HUES64 (cell line): ENCODE data around the gene CD8B.

Source experiments
- H3K27ac ChIP-seq: 2 replicates; pipeline ENCODE4 v1.7.0; 2013; ENCODE audit warnings: low read depth, low read length, inconsistent platforms
- H3K27me3 ChIP-seq: 2 replicates; pipeline ENCODE4 v1.6.1; 2013; ENCODE audit warnings: mild to moderate bottlenecking, low read length; ENCODE audit not compliant: insufficient read depth
- H3K36me3 ChIP-seq: 2 replicates; pipeline ENCODE4 v1.6.1; 2013; ENCODE audit warnings: mild to moderate bottlenecking, low read length; ENCODE audit not compliant: insufficient read depth
- H3K4me1 ChIP-seq: 2 replicates; pipeline ENCODE4 v1.6.1; 2013; ENCODE audit warnings: mild to moderate bottlenecking, low read length, moderate library complexity; ENCODE audit not compliant: insufficient read depth
- H3K4me3 ChIP-seq: 2 replicates; pipeline ENCODE4 v1.5.1; 2013; ENCODE audit warnings: mild to moderate bottlenecking, low read length, moderate library complexity
- H3K9ac ChIP-seq: 2 replicates; pipeline ENCODE4 v1.6.1; 2013; ENCODE audit warnings: mild to moderate bottlenecking, low read depth, low read length
- H3K9me3 ChIP-seq: 2 replicates; pipeline ENCODE4 v1.6.1; 2013; ENCODE audit warnings: low read depth, low read length; ENCODE audit not compliant: insufficient read depth
- WGBS: fragments of 150-250, 120-280 bp; methylation state at CpG from one replicate; pipeline ENCODE4 v1.1.7; 2013; ENCODE audit warnings: missing lambda C conversion rate; 5-methylcytosine and 5-hydroxymethylcytosine counted together

Gene CD8B

DNA sequence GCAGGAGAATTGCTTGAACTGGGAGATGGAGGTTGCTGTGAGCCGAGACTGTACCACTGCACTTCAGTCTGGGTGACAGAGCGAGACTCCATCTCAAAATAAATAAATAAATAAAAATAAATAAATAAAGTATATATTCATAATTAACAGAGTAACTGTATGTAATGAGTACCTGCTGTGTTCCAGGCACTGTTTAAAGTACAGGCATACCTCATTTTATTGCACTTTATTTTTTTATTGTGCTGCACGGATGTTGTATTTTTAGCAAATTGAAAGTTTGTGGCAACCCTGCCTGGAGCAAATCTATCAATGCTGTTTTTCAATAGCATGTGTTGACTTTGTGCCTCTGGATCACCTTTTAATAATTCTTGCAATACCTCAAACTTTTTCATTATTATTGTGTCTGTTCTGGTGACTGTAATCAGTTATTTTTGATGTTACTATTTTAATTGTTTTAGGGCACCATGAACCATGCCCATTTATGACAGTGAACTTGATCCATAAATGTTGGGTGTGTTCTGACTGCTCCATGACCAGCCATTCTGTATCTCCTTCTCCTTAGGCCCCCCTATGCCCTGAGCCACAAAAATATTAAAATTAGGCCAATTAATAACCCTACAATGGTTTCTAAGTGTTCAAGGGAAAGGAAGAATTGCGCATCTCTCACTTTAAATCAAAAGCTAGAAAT is 43.4 kb downstream of the CD8B start:
- H3K36me3 ChIP-seq = no peaks in the 10 kb centered on the region
- peaks cover 7% of the 10 kb centered on the region for H3K9me3 ChIP-seq
- H3K4me3 ChIP-seq = no peak overlapping the region
- 96% methylated on average over 3 of the region's 4 CpGs for WGBS
- H3K4me1 ChIP-seq = no peaks in the 10 kb centered on the region
- no peaks in the 10 kb centered on the region for H3K27me3 ChIP-seq
- H3K27ac ChIP-seq = no peak overlapping the region
- H3K9ac ChIP-seq = no peak overlapping the region

DNA sequence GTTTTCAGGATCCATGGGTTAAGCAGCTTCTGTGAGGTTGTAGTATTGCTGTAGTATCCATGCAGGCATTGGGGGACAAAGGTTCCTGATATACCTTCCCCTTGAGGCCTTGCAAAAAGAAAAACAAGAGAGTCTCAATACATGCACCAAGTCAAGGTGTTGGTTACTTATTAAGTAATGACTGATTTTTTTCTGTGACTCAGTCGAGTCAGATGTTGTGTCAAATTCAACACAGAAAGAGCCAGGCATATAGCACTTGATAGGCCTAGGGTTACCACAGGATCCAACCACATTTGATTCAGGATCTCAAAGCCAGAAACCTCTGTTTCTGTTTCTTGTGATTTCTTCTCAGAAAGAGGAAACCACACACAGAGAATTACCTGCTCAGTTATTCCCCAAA is 46.1 kb downstream of the CD8B start:
- H3K27me3 ChIP-seq = no peaks in the 10 kb centered on the region
- no peaks in the 10 kb centered on the region for H3K9me3 ChIP-seq
- H3K27ac ChIP-seq = no peak overlapping the region
- H3K36me3 ChIP-seq = no peaks in the 10 kb centered on the region
- 89% methylated on average over 1 of the region's 1 CpG for WGBS
- H3K4me3 ChIP-seq = no peak overlapping the region
- H3K9ac ChIP-seq = no peak overlapping the region
- H3K4me1 ChIP-seq = no peaks in the 10 kb centered on the region

DNA sequence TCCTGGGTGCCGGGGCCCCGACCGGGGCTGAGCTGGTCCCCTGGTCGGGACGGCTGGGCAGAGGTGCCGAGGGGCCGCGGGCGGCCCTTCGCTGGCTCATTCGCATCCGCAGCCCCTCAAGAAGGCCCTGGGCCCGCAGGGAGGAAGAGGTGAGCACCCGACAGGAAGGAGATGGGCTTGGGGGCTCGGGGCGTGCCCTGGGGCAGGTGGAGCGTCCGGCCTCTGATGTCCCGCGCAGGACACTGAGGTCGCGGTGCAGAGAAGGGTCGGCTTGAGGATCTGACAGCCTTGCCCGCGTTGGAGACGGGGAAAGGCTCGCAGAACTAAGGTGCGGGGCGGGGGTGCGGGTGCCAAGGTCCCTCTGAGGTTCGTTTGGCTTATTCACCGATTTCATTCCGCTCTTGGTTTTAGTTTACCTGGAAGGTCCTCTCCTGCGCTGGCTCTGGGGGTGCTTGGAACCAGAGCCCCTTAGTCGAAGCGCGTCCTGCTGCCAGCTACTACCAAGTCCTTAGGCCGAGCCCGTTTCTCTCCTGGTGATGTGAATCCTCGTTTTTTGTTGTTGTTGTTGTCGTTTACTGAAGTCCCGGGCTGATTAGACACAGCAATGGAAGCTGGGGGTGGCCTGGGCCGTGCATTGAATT is 52.1 kb downstream of the CD8B start:
- H3K4me3 ChIP-seq = no peak overlapping the region
- no peak overlapping the region for H3K9ac ChIP-seq
- H3K27ac ChIP-seq = no peak overlapping the region
- no peaks in the 10 kb centered on the region for H3K36me3 ChIP-seq
- H3K9me3 ChIP-seq = no peaks in the 10 kb centered on the region
- no peaks in the 10 kb centered on the region for H3K4me1 ChIP-seq
- 93% methylated on average over 43 of the region's 43 CpGs for WGBS
- H3K27me3 ChIP-seq = peaks cover 43% of the 10 kb centered on the region

DNA sequence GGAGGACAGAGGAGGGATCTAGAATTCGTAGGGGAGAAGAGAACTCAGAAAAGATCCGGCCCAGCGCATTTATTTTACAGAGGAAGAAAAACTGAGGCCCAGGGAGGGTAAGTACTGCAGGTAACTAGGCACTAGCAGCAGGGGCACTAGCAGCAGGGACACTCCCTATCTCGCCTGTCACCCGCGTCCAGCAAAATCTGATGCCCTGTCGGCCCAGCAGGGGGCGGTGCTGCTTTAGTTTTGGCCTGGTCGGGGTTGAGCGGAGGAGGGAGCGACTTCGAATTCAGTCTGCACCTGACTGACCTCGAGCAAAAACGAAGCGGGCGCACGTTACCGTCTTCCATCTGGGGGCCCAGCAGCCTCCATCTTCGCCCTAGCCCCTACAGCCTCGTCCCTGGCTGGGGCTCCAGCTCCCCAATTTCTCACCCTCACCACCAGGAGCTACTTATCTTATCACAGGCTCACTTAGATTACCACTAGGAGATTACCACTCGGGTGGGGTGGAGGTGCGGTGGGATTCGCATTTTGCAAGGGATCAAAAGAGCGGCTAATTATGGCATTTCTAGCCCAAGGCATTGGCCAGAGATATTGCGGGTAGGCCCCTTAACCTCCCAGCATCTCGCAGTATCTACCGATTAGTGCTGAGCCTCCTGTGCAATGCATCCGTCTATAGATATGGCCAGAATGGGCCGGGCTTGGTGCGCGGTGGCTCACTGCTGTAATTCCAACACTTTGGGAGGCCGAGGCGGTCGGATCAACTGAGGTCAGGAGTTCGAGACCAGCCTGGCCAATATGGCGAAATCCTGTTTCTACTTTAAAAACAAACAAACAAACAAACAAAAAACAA is 53.1 kb downstream of the CD8B start:
- H3K36me3 ChIP-seq = no peaks in the 10 kb centered on the region
- H3K27ac ChIP-seq = no peak overlapping the region
- H3K27me3 ChIP-seq = peaks cover 43% of the 10 kb centered on the region
- no peak overlapping the region for H3K9ac ChIP-seq
- peak overlapping the region; percentile 66 for H3K4me3 ChIP-seq
- WGBS = 38% methylated on average over 36 of the region's 36 CpGs
- H3K4me1 ChIP-seq = no peaks in the 10 kb centered on the region
- no peaks in the 10 kb centered on the region for H3K9me3 ChIP-seq

DNA sequence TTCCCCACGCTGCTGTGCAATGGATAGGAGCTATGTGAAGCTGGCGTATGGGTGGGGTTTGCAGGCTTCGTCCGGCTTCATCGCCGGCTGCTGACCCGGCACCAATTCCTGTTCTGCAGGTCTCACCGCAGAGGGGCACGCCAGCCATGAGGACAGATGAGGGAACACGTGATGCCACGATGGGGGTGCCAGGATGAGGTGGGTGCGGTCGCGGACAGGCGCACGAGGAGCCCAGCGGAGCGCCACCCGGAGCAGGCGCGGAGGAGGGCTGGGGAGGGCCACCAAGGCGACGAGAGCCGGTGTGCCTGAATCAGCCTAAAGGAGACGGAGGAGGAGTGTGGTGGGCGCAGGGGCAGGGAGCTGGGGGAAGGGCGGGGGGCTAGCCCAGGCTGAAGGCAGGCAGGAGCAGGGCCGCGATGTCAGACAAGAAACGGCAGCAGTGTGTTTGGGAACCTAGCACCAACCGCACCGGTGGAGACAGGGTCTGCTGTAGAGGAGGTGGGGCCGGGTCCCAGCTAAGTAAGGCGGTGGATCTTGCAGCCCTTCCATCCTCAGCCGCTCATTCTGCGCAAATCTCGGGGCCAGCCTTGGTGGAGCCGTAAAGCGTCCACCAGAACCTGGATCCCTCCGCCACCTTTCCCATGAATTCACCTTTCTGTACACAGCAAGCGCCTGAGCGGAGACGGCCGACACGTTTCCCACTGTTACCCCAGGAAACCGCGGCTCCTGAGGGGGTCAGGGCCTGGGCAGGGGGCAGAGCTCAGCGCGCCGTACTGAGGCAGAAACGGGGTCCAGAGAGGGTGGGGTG is 54.0 kb downstream of the CD8B start:
- no peak overlapping the region for H3K27ac ChIP-seq
- 2% methylated on average over 51 of the region's 51 CpGs for WGBS
- H3K9me3 ChIP-seq = no peaks in the 10 kb centered on the region
- peak overlapping the region; percentile 66 for H3K4me3 ChIP-seq
- H3K36me3 ChIP-seq = no peaks in the 10 kb centered on the region
- H3K4me1 ChIP-seq = no peaks in the 10 kb centered on the region
- H3K9ac ChIP-seq = peak overlapping the region; percentile 42; the same call in 1 of the 2 replicates
- H3K27me3 ChIP-seq = peaks cover 43% of the 10 kb centered on the region

DNA sequence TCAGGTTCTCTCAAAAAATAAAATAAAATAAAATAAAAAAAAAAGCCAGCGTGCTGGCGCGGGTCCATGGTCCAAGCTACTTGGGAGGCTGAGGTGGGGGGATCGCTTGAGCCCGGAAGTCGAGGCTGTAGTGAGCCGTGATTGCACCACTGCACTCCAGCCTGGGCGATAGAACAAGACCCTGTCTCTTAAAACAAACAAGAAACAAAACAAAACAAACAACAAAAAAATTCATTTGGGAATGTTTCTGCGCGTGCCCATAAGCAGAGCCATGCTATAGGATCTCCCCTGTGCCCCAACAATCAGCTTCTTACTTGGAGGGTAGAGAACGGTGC is 54.6 kb downstream of the CD8B start:
- H3K9me3 ChIP-seq = no peaks in the 10 kb centered on the region
- no peak overlapping the region for H3K9ac ChIP-seq
- H3K27ac ChIP-seq = no peak overlapping the region
- 53% methylated on average over 11 of the region's 11 CpGs for WGBS
- no peaks in the 10 kb centered on the region for H3K4me1 ChIP-seq
- peaks cover 43% of the 10 kb centered on the region for H3K27me3 ChIP-seq
- H3K4me3 ChIP-seq = peak overlapping the region; percentile 66
- H3K36me3 ChIP-seq = no peaks in the 10 kb centered on the region

DNA sequence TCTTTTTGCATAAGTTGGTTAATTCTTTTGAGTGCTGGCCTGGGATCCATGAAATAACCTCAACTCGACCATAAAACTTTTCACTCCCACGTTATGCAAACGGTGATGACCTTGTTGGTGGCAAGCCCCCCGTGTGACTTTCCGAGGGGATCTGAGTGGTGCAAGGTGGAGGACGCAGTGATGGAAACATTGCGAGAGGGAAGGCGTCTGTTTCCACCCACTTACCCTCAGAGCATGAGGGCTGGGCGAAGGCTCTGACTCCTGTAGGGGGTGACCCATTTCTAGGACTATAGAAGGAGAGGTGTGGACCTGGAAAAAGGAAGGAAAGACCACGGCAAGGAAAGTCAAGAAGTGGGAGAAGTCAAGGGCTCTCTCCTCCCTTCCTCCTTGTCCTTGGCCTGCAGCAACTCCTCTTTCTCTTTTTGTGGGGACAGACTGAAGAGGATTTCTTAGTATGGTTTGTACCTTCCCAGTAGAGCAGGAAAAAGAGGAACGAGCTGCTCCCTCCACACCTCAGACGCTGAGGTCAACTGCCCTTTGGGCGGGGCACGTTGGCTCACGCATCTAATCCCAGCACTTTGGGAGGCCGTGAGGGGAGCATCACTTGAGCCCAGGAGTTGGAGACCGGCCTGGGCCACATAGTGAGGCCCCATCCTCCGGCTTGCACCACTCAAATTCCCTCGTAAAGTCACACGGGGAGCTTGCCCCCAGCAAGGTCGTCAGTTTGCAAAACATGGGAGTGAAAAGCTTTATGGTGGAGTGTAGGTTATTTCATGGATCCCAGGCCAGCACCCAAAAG is 55.4 kb downstream of the CD8B start:
- Histone ChIP-seq H3K27me3 (peaks cover 43% of the 10 kb centered on the region), H3K4me1 (no peaks in the 10 kb centered on the region), H3K36me3 (no peaks in the 10 kb centered on the region), H3K4me3 (no peak overlapping the region), H3K27ac (no peak overlapping the region), H3K9me3 (no peaks in the 10 kb centered on the region), H3K9ac (no peak overlapping the region)
- WGBS = 88% methylated on average over 21 of the region's 21 CpGs

DNA sequence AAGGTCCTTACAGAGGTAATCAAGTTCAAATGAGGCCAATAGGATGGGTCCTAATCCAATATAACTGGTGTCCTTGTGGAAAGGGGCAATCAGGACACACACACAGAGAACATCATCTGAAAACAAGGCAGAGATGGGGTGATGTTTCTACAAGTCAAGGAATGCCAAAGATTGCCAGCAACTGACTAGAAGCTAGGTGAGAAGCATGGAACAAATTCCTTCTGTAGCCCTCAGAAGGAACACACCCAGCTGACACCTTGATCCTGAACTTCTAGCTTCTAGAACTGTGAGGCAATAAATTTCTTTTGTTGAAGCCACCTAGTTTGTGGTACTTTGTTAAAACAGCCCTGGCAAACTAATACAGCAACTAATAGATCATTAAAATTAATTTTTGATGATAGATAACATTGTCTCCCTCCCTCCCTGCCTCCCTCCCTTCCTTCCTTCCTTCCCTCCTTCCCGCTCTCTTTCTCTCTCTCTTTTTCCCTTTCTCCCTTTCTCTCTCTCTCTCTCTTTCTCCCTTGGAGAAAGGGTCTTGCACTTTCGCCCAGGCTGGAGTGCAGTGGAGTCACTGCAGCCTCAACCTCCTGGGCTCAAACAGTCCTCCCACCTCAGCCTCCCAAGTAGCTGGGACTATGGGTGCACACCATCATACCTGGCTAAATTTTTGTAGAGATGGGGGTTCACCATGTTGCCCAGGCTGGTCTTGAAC is 60.7 kb downstream of the CD8B start:
- Histone ChIP-seq H3K9me3 (peaks cover 8% of the 10 kb centered on the region; the same call in 1 of the 2 replicates), H3K27ac (no peak overlapping the region), H3K4me3 (no peak overlapping the region), H3K9ac (no peak overlapping the region), H3K27me3 (peaks cover 7% of the 10 kb centered on the region), H3K4me1 (no peaks in the 10 kb centered on the region), H3K36me3 (no peaks in the 10 kb centered on the region)
- 91% methylated on average over 2 of the region's 2 CpGs for WGBS

DNA sequence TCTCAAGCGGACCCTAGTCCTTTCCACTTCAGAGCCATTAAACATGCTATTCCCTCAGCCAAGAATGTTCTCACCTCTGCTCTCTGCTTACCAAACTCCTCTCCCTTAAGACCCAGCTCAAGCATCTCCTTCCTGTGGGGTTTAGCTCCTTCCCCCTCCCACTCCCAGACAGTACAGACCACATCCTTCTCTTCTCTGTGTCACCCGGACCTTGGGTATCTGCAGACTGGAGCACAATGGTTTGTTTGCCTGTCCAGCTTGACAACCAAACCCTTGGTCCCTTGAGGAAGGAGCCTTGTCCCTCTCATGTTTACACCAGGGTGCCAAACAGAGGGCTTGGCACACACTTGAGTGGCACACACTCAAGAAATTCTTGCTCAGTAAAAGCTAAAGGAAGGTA is 66.8 kb downstream of the CD8B start:
- H3K27ac ChIP-seq = no peak overlapping the region
- H3K4me1 ChIP-seq = peaks cover 7% of the 10 kb centered on the region; the same call in 1 of the 2 replicates
- H3K36me3 ChIP-seq = no peaks in the 10 kb centered on the region
- no peak overlapping the region for H3K4me3 ChIP-seq
- no peak overlapping the region for H3K9ac ChIP-seq
- peaks cover 50% of the 10 kb centered on the region for H3K27me3 ChIP-seq
- peaks cover 12% of the 10 kb centered on the region; the same call in 1 of the 2 replicates for H3K9me3 ChIP-seq
- 89% methylated on average over 2 of the region's 2 CpGs for WGBS

DNA sequence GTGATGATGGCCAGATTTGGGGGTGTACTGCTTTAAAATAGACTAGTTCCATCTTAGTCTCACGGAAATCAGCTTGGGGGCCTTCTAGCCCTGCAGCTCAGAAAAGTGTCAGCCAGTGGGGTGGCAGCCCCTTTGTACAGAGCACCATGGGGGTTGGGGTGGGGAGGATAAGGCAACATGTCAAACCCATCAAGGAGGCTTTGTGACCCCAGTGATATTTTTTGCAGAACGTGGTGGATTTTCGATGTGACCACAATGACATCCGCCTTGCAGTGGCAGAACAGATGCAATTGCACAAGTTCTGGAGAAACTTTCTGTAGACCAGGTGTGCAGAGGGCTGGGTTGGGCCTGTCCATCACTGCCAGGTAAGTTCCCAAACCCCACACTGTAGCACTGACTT is 67.9 kb downstream of the CD8B start:
- no peak overlapping the region for H3K9ac ChIP-seq
- 90% methylated on average over 4 of the region's 4 CpGs for WGBS
- no peak overlapping the region for H3K27ac ChIP-seq
- H3K4me1 ChIP-seq = peaks cover 7% of the 10 kb centered on the region; the same call in 1 of the 2 replicates
- peaks cover 61% of the 10 kb centered on the region for H3K27me3 ChIP-seq
- no peaks in the 10 kb centered on the region for H3K36me3 ChIP-seq
- no peak overlapping the region for H3K4me3 ChIP-seq
- peaks cover 12% of the 10 kb centered on the region; the same call in 1 of the 2 replicates for H3K9me3 ChIP-seq
